Motor neuron (in vitro differentiated cells): Measurements from ENCODE around the gene GABRB1. TPM values are rescaled to one million over a fixed set of nuclear protein-coding genes. Genes with fewer than 3 reads are reported as not detected.

Experiments
- total RNA-seq, 8 experiments: library from RNA; unstranded; fragments of 300-600 nt; gene quantifications; 2 replicates each; pipeline versions ENCODE4 v1.2.3 to v1.2.4, GENCODE V29; 2022

The GABRB1 gene
- total RNA-seq, 8 experiments from 2014 or later, result 0.17 to 7.3 (median 1.7) TPM; not detected in 1

Other genes starting within 250 kb of the GABRB1 start
- not detected for gene COX7B2, start 122.3 kb upstream of the GABRB1 start, total RNA-seq
- gene GABRA4, start 38.0 kb upstream of the GABRB1 start, total RNA-seq, result under 1 TPM; under 0.01 to 0.38 (median 0.06) TPM